Neuronal stem cell (in vitro differentiated cells): ENCODE results near the gene REEP3.

Experiments used
- DNase-seq: peaks from one replicate; pipeline ENCODE4 v3.0.0-alpha.2; 2013; ENCODE audit warnings: low spot score
- H2AFZ ChIP-seq: one replicate; pipeline ENCODE4 v1.6.1; 2013; ENCODE audit warnings: mild to moderate bottlenecking, low read length, inconsistent platforms
- H2AK5ac ChIP-seq: 2 replicates; pipeline ENCODE4 v1.6.1; 2013; ENCODE audit warnings: low read depth, mild to moderate bottlenecking, inconsistent platforms, low read length, moderate library complexity, mixed read lengths
- H2BK120ac ChIP-seq: 2 replicates; pipeline ENCODE4 v1.6.1; 2013; ENCODE audit warnings: low read depth, mild to moderate bottlenecking, inconsistent platforms, low read length, moderate library complexity, mixed read lengths
- H2BK12ac ChIP-seq: one replicate; pipeline ENCODE4 v1.6.1; 2013; ENCODE audit warnings: low read length, inconsistent platforms
- H2BK15ac ChIP-seq: 2 replicates; pipeline ENCODE4 v1.6.1; 2013; ENCODE audit warnings: mild to moderate bottlenecking, low read length, inconsistent platforms, mixed read lengths
- H2BK5ac ChIP-seq: one replicate; pipeline ENCODE4 v1.6.1; 2013; ENCODE audit warnings: inconsistent platforms, mild to moderate bottlenecking, low read length, moderate library complexity
- H3K14ac ChIP-seq: one replicate; pipeline ENCODE4 v1.6.1; 2013; ENCODE audit warnings: low read length, inconsistent platforms
- H3K18ac ChIP-seq: 2 replicates; pipeline ENCODE4 v1.6.1; 2013; ENCODE audit warnings: low read length, inconsistent platforms
- H3K23ac ChIP-seq: 2 replicates; pipeline ENCODE4 v1.6.1; 2013; ENCODE audit warnings: low read depth, mild to moderate bottlenecking, mixed read lengths, low read length, inconsistent platforms; ENCODE audit not compliant: poor library complexity
- H3K27ac ChIP-seq: replicated peaks from 3 replicates; pipeline ENCODE4 v1.5.1; 2013; ENCODE audit warnings: low read length, inconsistent platforms
- H3K27me3 ChIP-seq, 3 experiments: 2 replicates each; pipeline ENCODE4 v1.6.1; 2013; ENCODE audit warnings: low read length in 3 of 3, mild to moderate bottlenecking in 2 of 3, inconsistent platforms in 1 of 3, low read depth in 1 of 3, mixed read lengths in 1 of 3, moderate library complexity in 1 of 3; ENCODE audit not compliant: control insufficient read depth in 3 of 3, insufficient read depth in 3 of 3
- H3K36me3 ChIP-seq, 2 donors: replicated peaks in 1 of 2; 2 replicates each; pipeline ENCODE4 v1.6.1; 2013; ENCODE audit warnings: low read length in 2 of 2; ENCODE audit not compliant: control insufficient read depth in 2 of 2, insufficient read depth in 2 of 2
- H3K4ac ChIP-seq: 2 replicates; pipeline ENCODE4 v1.6.1; 2013; ENCODE audit warnings: inconsistent platforms, mild to moderate bottlenecking, low read length, moderate library complexity
- H3K4me1 ChIP-seq, 2 donors: 1 replicate in 1 of 2; 2 replicates in 1 of 2; pipeline ENCODE4 v1.6.1; 2013; ENCODE audit warnings: low read length in 2 of 2, low read depth in 1 of 2; ENCODE audit not compliant: control insufficient read depth in 2 of 2, insufficient read depth in 1 of 2
- H3K4me2 ChIP-seq: one replicate; pipeline ENCODE4 v1.6.1; 2013; ENCODE audit warnings: mild to moderate bottlenecking, low read length, inconsistent platforms; ENCODE audit not compliant: insufficient read depth, poor library complexity, severe bottlenecking
- H3K4me3 ChIP-seq, 2 donors: 2 replicates each; pipeline ENCODE4 v1.5.1; 2013; ENCODE audit warnings: low read length in 2 of 2, mild to moderate bottlenecking in 2 of 2, inconsistent platforms in 1 of 2, moderate library complexity in 1 of 2
- H3K79me1 ChIP-seq: one replicate; pipeline ENCODE4 v1.6.1; 2013; ENCODE audit warnings: low read depth, mild to moderate bottlenecking, inconsistent platforms, low read length, moderate library complexity
- H3K9ac ChIP-seq: one replicate; pipeline ENCODE4 v1.6.1; 2013; ENCODE audit warnings: mild to moderate bottlenecking, low read depth, low read length, inconsistent platforms; ENCODE audit not compliant: poor library complexity
- H3K9me3 ChIP-seq, 2 donors: replicated peaks in 1 of 2; 2 replicates each; pipeline versions ENCODE3 to v1.6.1; 2013; ENCODE audit warnings: low read length in 2 of 2, mild to moderate bottlenecking in 2 of 2, inconsistent platforms in 1 of 2, low read depth in 1 of 2, mixed read lengths in 1 of 2, moderate library complexity in 1 of 2; ENCODE audit not compliant: control insufficient read depth in 2 of 2, insufficient read depth in 1 of 2
- H4K8ac ChIP-seq: one replicate; pipeline ENCODE4 v1.6.1; 2013; ENCODE audit warnings: low read depth, mild to moderate bottlenecking, inconsistent platforms, low read length, moderate library complexity
- H4K91ac ChIP-seq: one replicate; pipeline ENCODE4 v1.6.1; 2013; ENCODE audit warnings: low read length, low read depth, mild to moderate bottlenecking, inconsistent platforms; ENCODE audit not compliant: poor library complexity
- WGBS, 2 donors: extraction: QIAGEN DNeasy Blood & Tissue Kit; methylation state at CpG; one replicate each; pipeline ENCODE4 v1.1.7; 2013; ENCODE audit warnings: missing lambda C conversion rate in 2 of 2, mixed read lengths in 1 of 2; ENCODE audit not compliant: insufficient read length in 2 of 2, insufficient replicate concordance in 1 of 2; ENCODE audit errors: extremely low coverage in 2 of 2; 5-methylcytosine and 5-hydroxymethylcytosine counted together

Gene REEP3

DNA sequence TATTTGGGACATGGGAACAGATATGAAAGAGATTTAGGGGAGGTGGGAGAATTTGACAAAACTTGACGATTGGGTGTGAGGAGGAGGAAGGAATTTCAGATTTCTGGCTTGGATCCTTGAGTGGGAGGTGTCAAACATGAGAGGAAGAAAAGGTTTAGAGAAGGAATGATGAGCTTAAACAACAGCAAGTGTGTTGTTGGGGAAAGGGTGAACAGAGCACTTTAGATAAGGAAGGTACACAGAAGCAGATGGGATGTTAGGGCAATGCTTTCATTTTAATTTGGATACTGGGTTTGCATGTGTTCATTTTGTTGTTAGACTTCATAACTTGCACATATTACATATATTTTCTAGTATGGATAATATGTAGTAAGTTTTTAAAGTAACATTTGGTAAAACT lies 23.2 kb downstream of the REEP3 start:
- Histone ChIP-seq H2AFZ (no peak overlapping the region), H3K23ac (no peak overlapping the region)

DNA sequence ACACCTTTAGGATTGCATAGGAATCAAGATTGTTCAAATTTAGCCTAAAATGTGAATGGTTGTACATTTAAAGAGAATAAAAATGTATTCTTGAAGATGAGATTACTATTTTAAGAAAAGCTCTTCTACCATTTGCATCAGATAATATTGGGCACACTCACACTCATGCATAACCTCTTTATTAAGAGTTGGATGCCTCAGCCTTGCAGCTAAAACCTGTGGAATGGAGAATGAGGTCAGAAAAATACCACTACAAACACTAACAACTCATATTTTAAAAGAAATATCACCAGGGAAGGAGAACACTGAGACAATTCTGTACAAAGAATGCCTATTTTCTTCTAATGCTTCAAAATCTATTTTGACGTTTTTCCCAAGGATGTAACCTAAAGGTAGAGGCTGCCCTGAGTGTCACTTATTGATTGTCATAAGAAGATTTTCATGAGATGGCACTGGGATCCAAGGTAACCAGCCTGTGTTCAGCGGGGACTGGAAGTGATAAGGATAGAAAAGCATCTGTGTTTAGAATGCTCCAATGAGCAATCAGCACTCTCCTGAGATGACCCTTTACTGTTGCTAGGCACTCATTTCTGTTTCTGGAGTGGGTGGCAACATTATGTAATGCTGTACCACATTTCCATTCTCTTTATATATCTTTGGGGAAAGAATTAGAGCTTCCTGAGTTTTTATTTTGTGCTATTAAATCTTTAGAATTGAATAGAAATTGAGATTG lies 26.6 kb downstream of the REEP3 start:
- no peaks in the 10 kb centered on the region for H3K79me1 ChIP-seq
- no peak overlapping the region for H3K18ac ChIP-seq
- no peak overlapping the region for H2AK5ac ChIP-seq
- no peak overlapping the region for H3K4ac ChIP-seq
- no peak overlapping the region for H2AFZ ChIP-seq
- H3K4me2 ChIP-seq, result no peak overlapping the region
- H3K27ac ChIP-seq, result no peak overlapping the region
- no peak overlapping the region for H2BK12ac ChIP-seq
- H4K8ac ChIP-seq, result no peak overlapping the region
- H3K27me3 ChIP-seq, result no peaks in the 10 kb centered on the region
- no peak overlapping the region for H3K9ac ChIP-seq
- no peak overlapping the region for H3K14ac ChIP-seq
- no peaks in the 10 kb centered on the region for H3K4me1 ChIP-seq
- H3K23ac ChIP-seq, result no peak overlapping the region
- no peak overlapping the region for H4K91ac ChIP-seq
- H3K9me3 ChIP-seq, result no peaks in the 10 kb centered on the region
- no peak overlapping the region for H2BK15ac ChIP-seq
- H3K4me3 ChIP-seq, result no peak overlapping the region
- DNase-seq, result no peak
- H2BK120ac ChIP-seq, result no peak overlapping the region
- H2BK5ac ChIP-seq, result no peak overlapping the region
- WGBS, 2 donors, result no CpG with 5 or more reads among the region's 2 CpGs
- no peaks in the 10 kb centered on the region for H3K36me3 ChIP-seq

More for the DNA sequence above, 23.2 kb downstream of the REEP3 start:
- DNase-seq, result no peak
- no peak overlapping the region for H2BK120ac ChIP-seq
- no peaks in the 10 kb centered on the region for H3K79me1 ChIP-seq
- no peaks in the 10 kb centered on the region for H3K27me3 ChIP-seq
- H3K4ac ChIP-seq, result no peak overlapping the region
- no peak overlapping the region for H2AK5ac ChIP-seq
- H4K91ac ChIP-seq, result no peak overlapping the region
- H3K4me2 ChIP-seq, result no peak overlapping the region
- no peak overlapping the region for H3K4me3 ChIP-seq
- WGBS, 2 donors, result no CpG with 5 or more reads among the region's 1 CpG
- H4K8ac ChIP-seq, result no peak overlapping the region
- no peaks in the 10 kb centered on the region for H3K36me3 ChIP-seq
- no peak overlapping the region for H3K14ac ChIP-seq
- H3K9me3 ChIP-seq, result no peaks in the 10 kb centered on the region
- H2BK12ac ChIP-seq, result no peak overlapping the region
- H2BK15ac ChIP-seq, result no peak overlapping the region
- no peak overlapping the region for H3K9ac ChIP-seq
- H3K18ac ChIP-seq, result no peak overlapping the region
- no peak overlapping the region for H2BK5ac ChIP-seq
- no peaks in the 10 kb centered on the region for H3K4me1 ChIP-seq
- no peak overlapping the region for H3K27ac ChIP-seq

DNA sequence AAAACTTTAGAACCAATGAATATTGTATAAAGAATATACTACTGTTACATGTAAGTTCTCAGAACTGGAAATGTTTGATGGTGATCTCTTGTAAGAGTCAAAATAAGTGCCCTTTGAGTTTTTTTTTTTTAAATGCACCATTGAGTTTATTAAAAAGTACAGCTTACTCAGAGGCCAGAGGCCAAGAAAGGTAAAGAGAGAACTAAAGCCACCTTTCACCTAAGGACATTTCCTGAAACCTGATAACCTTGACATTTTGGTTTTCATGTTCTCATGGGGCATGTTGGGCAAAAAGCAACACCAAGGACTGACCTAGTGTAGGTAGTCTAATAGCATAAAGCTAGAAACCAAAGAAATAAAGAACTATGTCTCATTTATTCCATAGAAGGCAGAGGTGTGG lies 27.7 kb downstream of the REEP3 start:
- Histone ChIP-seq H3K4ac (no peak overlapping the region), H3K14ac (no peak overlapping the region), H2AFZ (no peak overlapping the region), H4K8ac (no peak overlapping the region), H2BK120ac (no peak overlapping the region), H3K79me1 (no peaks in the 10 kb centered on the region), H3K9me3 (no peaks in the 10 kb centered on the region), H3K18ac (no peak overlapping the region), H2BK12ac (no peak overlapping the region), H4K91ac (no peak overlapping the region), H3K36me3 (no peaks in the 10 kb centered on the region), H3K27me3 (no peaks in the 10 kb centered on the region), H3K4me2 (no peak overlapping the region), H2BK5ac (no peak overlapping the region), H2AK5ac (no peak overlapping the region), H2BK15ac (no peak overlapping the region), H3K9ac (no peak overlapping the region), H3K4me3 (no peak overlapping the region), H3K27ac (no peak overlapping the region), H3K23ac (no peak overlapping the region), H3K4me1 (no peaks in the 10 kb centered on the region)
- DNase-seq, result no peak

DNA sequence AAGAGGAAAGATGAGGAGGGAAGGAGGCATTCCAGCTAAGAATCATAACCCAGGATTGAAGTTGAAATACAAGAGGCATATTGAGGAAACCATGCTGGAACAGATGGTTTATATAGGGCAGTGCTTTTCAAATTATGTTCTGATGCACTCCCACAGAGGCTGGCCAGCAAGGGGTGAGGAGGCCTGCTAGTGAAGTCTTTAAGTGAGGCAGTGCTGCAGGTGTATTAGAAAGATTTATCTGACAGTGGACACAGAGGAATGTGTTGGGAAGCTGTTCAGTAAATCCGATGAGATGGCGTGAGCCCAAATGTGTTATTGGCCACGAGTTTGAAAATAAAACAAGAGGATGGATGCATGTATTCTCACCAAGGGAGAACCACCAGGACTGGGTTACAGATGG lies 28.6 kb downstream of the REEP3 start:
- no peak overlapping the region for H2BK12ac ChIP-seq
- no peaks in the 10 kb centered on the region for H3K9me3 ChIP-seq
- H3K4me3 ChIP-seq, result no peak overlapping the region
- H3K4me2 ChIP-seq, result no peak overlapping the region
- no peak overlapping the region for H3K4ac ChIP-seq
- H2BK15ac ChIP-seq, result no peak overlapping the region
- no peaks in the 10 kb centered on the region for H3K4me1 ChIP-seq
- WGBS, 2 donors, result no CpG with 5 or more reads among the region's 3 CpGs
- no peak overlapping the region for H2AK5ac ChIP-seq
- H4K91ac ChIP-seq, result no peak overlapping the region
- H3K23ac ChIP-seq, result no peak overlapping the region
- no peak overlapping the region for H3K9ac ChIP-seq
- no peak overlapping the region for H2BK5ac ChIP-seq
- H3K36me3 ChIP-seq, result no peaks in the 10 kb centered on the region
- no peak overlapping the region for H2AFZ ChIP-seq
- no peaks in the 10 kb centered on the region for H3K27me3 ChIP-seq
- H3K18ac ChIP-seq, result no peak overlapping the region
- no peaks in the 10 kb centered on the region for H3K79me1 ChIP-seq
- no peak overlapping the region for H3K27ac ChIP-seq
- no peak overlapping the region for H2BK120ac ChIP-seq
- no peak overlapping the region for H3K14ac ChIP-seq
- DNase-seq, result no peak
- H4K8ac ChIP-seq, result no peak overlapping the region
